GM21825 (cell line): Measurements from ENCODE around the gene LOXHD1.

Source experiments
- ATAC-seq: cut with Tn5 transposase; IDR thresholded peaks from one replicate; pipeline ENCODE4 v1.9.1; 2021; ENCODE audit warnings: mild to moderate bottlenecking, moderate library complexity; ENCODE audit not compliant: unreplicated experiment

The LOXHD1 gene

GRCh38 chr18:46672062-46672970 lies 15.3 kb upstream of the LOXHD1 start:
- ATAC-seq, result no peak

DNA sequence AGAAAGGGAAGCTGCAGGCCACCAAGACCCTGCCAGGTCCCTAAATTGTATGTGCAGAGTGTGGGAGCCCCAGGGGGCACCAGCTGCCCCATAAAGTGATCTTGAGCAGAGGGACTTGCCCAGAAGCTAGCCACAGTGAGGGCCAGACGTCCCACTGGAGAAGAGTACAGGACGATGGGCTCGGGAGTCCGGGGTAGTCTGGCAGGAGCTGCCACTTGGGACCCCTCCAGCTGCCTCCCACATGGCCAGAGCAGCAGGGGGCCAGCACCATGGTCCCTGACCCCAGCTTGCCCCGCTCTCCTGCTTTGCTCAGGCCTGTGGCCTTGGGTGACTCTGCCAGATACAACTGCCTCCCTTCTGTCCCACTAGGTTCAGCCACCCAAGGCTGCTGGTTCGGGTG lies 11.7 kb upstream of the LOXHD1 start:
- no peak for ATAC-seq

DNA sequence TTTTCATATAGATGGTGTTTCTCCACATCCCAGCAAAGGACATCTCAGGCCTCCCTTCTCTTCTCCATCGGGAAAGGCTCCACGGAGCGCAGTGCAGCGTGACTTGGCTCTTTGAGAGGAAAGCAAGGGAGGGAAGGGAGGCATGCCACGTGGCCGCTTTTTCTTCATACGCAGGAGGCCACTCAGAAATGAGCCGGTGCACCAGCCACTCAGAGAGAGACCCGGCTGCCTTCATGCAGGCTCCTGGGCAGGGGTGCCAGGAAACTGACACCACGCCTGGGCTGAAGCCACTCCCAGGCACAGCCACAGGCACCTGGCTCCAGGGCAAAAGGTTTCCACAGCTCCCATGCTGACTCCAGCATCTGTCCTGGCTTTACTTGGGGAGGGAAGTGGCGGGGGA lies 11.1 kb upstream of the LOXHD1 start:
- no peak for ATAC-seq

DNA sequence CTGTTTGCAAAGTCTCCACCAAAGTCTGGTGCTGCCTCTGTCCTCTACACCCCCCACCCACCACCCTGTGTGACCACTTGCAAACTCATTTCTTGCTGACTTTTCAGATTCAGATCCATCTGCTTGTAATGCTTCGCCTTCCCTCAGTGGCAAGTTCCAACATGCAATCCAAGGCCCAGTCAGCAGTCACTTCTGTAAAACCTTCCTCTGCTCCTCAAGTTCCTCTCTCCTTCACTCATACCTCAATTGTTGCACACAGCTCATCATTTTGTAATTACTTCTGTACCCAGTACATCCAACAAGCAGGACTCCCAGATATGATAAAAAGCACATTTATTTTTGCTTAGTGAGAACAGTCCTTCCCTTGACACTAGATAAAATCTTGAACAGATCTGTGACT lies 6.5 kb upstream of the LOXHD1 start:
- ATAC-seq, result no peak

DNA sequence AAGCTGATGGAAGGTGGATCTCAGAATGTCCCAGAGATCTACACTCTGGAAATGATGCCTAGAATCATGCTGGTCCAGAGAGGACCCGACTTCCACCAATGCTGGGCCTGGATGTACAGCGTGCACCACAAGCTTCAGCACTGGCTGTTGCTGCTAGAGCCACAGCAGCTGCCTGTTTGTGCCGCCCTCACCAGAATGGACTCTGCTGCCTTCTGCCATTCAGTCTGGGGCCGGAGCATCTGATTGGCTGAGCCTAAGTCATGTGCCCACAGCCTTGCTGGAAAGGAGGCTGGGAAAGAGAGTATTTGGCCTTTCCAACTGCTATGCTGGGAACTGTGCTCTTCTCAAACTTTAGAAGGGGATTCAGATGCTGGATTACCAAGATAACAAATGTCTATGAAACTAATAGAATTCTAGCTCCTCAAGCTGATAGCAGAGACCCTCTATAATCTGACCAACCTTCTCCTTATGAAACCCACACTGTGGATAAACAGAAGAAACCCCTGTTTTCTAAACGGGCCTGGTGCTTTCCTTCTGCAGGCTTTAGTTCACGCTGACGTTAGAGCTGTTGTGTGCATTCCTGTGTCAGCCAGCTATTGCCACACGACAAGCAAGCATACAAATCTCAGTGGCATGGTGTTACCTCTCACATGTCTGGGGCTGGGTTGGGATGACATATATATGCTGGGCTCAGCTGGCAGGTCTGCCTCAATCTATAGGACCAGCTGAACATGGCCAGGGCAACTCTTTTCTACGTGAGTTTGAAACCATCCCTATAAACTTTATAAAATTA lies 4.1 kb upstream of the LOXHD1 start:
- ATAC-seq, result no peak

GRCh38 chr18:46659484-46659883 lies 2.5 kb upstream of the LOXHD1 start:
- ATAC-seq, result no peak

DNA sequence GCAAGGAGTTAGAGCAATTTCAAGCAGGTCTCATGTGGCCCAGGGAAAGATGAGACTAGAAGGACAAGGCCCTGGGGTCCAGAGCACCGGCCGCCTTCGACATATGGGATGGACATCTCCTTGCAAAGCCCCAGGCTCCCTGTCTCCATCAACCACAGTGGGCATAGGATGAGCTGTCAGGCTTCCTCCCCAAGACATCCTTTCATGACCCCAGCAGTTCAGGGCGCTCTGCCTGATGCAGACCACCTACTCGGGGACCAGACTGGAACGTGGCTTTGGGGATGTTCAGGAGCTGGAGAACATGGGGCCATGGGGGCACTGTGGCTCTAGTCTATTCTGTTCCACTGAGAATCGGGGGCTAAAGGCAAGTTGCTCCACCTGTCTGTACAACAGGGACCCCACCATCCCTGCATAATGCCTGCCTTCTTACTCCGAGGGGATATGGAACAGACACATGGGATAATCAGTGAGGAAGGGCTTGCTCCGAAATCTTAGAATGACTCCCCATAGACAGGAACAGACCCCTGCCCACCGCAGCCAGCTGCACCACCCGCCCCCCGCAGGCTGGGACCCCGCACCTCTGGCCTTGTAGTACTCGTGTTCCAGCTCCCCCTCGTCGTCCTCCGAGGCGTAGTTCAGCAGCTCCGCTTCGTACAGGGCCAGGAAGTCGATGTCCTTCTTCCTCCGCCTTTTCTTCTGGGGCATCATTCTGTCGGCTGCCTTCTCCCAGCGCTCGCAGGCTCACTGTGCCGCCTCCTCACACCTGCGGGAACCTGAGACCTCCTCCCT lies 500 bp downstream of the LOXHD1 start:
- ATAC-seq, result no peak

DNA sequence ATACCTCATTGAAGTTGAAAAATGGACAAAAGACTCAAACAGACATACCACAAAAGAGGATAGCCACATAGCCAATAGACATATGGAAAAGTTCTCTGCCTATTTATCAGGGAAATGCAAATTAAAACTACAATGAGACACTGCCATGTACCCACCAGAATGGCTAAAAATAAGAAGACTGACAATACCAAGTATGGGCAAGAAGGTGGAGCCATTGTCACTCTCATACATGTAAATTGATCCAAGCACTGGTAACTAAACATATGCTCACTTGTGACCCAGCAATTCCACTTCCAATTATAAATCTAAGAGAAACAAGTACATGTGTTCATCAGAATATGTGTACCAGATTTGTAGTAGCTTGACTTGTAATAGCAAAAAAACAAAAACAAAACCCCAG lies 4.6 kb downstream of the LOXHD1 start:
- ATAC-seq, result no peak

GRCh38 chr18:46650681-46651080 lies 6.3 kb downstream of the LOXHD1 start:
- no peak for ATAC-seq

DNA sequence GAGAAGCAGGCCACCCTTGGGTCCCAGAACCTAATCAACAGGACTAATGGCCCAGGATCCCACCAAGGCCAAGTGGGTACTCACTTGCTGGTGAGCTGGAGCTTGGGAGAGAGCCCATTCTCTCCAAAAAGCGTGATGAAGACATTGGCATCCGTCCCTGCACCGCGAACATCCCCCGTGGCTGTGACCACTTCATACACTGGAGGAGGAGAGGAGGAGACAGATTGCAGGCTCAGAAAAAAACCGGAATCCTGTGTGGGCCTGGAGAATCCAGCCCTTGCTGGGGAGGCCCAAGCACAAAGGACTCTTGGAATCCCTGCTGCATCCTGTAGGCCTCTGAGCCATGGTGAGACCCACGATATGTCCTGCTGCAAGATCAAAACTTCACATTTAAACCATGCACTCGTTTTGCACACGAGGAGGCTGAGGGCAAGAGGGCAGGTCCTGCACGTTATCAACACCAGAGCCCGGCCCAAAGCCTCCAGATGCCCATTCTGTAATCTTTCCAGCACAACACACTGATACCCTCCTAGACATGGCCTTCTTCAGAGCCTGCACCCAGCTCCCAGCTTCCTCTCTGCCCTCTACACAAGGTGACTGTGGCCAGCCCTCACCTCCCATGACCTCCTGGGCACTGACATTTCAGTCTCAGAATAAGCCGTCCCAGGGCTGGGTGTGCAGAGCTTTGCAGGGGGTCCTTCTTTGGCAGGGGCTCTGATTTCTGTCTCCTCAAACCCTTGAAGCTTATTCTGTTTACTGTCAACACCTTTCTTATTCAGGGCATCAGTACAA lies 7.8 kb downstream of the LOXHD1 start:
- ATAC-seq, result no peak

GRCh38 chr18:46646468-46646867 lies 10.6 kb downstream of the LOXHD1 start:
- no peak for ATAC-seq

DNA sequence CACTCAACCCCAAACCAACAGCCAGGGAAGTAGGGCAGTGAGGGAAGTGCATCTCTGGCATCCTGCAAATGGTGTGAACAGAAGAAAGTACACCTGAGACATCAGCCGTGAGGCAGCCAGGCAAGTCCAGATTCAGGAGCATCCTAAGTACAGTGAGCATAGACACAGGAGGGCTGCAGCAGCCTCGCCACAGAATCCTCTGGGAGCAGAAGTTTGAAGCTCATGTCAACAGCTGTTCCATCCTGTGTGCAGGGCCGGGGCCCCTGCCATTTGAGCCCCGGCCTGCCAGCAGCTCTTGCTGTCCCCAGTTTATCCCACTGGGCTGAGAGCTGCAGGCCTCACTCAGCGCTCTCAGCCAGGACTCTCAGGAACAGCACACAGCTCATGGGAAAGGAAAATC lies 14.5 kb downstream of the LOXHD1 start:
- no peak for ATAC-seq

- ATAC-seq, result no peak
Observed at GRCh38 chr18:46641917-46642316, 15.1 kb downstream of the LOXHD1 start.

- no peak for ATAC-seq
Observed at GRCh38 chr18:46639386-46639785, 17.6 kb downstream of the LOXHD1 start.

GRCh38 chr18:46636040-46636630 lies 20.9 kb downstream of the LOXHD1 start:
- ATAC-seq, result no peak

- ATAC-seq, result no peak
Observed at GRCh38 chr18:46632401-46633071, 24.5 kb downstream of the LOXHD1 start.

GRCh38 chr18:46630991-46631390 lies 26.0 kb downstream of the LOXHD1 start:
- ATAC-seq, result no peak

DNA sequence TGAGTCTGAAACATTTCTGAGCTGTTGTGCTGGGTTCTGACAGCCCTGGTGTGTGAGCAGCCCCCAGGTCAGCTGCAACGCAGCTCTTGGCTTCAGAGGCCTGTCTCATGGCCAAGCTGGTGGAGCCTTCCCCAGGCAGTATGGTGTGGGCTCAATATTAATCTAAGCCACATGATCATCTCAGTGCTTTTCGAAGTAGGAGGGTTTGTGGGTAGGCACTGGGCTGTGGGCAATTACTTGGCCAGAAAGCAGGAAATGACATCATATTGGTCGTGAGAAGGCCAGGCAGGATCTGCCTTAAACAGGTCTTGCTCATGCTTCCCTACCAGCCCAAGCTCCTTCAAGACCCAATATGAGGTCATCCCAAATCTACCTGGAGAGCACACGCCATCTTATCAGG lies 26.9 kb downstream of the LOXHD1 start:
- ATAC-seq, result no peak

- no peak for ATAC-seq
Observed at GRCh38 chr18:46629361-46629760, 27.7 kb downstream of the LOXHD1 start.

DNA sequence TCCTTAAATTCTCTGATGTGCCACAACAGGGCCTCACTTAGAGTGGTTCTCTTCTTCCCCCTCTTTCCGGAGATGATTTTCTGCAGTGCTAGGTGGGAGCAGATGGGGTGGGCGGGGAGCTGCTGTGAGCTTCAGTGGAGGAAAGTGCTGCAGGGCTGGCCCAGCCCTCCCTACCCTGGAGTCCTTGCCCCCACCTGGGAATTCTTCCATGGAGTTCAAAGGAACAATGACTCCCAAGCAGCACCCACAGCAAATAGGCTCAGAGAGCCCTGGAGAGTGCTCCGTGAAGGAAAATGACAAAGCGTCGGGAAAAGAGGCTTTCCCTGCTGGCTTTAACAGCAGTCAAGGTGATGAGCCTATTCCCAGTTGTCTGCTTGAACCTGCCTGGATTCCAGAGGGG lies 28.8 kb downstream of the LOXHD1 start:
- ATAC-seq, result no peak
